Neutrophil (primary cell): ENCODE data around the gene MSH5.
"Not testable (repeated sequence)": the region's sequence is repeated elsewhere in the genome, so short reads cannot be mapped to it uniquely, and the experiment has no call there.

Experiments
- H3K27ac ChIP-seq: fragments of 200-600 bp; sonication (generic); 2 replicates; pipeline ENCODE4 v1.5.1; 2016; ENCODE audit warnings: mild to moderate bottlenecking, moderate library complexity
- H3K27me3 ChIP-seq: fragments of 200-600 bp; sonication (generic); 2 replicates; pipeline ENCODE4 v1.6.0; 2016; ENCODE audit warnings: mild to moderate bottlenecking
- H3K36me3 ChIP-seq: fragments of 200-600 bp; sonication (generic); 2 replicates; pipeline ENCODE4 v1.5.1; 2017
- H3K4me1 ChIP-seq, 2 experiments: fragments of 200-600 bp in 1 of 2; sonication (generic) in 1 of 2; 1 replicate in 1 of 2; 2 replicates in 1 of 2; pipeline versions ENCODE4 v1.5.1 to v1.6.1; 2013 to 2016; ENCODE audit warnings: low read depth in 1 of 2, low read length in 1 of 2, mild to moderate bottlenecking in 1 of 2, moderate library complexity in 1 of 2; ENCODE audit not compliant: control insufficient read depth in 1 of 2, insufficient read depth in 1 of 2
- H3K4me3 ChIP-seq, 2 experiments: fragments of 200-600 bp in 1 of 2; sonication (generic) in 1 of 2; 1 replicate in 1 of 2; 2 replicates in 1 of 2; pipeline ENCODE4 v1.5.1; 2013 to 2016; ENCODE audit warnings: low read depth in 1 of 2, low read length in 1 of 2, mild to moderate bottlenecking in 1 of 2, moderate library complexity in 1 of 2
- H3K9me3 ChIP-seq: fragments of 200-600 bp; sonication (generic); 2 replicates; pipeline ENCODE4 v1.5.1; 2016
- CTCF ChIP-seq: fragments of 200-600 bp; sonication (generic); IDR thresholded peaks from 2 replicates; pipeline ENCODE4 v1.5.1; 2016; ENCODE audit warnings: antibody characterized with exemption

Gene MSH5

GRCh38 chr6:31791324-31792089, 51.7 kb downstream of the MSH5 start:
- Histone ChIP-seq H3K36me3 (no peaks in the 10 kb centered on the region), H3K27ac (no peak overlapping the region), H3K27me3 (no peaks in the 10 kb centered on the region), H3K4me3 (no peak overlapping the region), H3K9me3 (no peaks in the 10 kb centered on the region), H3K4me1 (peaks cover 16 to 19% of the 10 kb centered on the region in 2 experiments)
- TF ChIP-seq CTCF: no peak

DNA sequence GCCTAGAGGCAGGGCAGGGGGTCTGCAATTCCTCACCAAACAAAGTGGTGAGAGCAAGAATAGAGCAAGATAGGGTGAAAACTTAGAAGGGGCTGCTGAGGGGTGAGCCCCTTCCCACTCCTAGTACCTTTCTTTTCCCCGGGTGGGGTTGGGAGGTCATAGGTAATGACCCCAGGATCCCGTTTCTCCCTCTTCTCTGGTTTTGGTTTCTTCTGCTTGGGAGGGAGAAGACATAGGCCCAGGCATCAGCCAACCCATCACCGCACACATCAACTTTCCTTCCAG, 52.2 kb downstream of the MSH5 start:
- no peak overlapping the region for H3K27ac ChIP-seq
- no peaks in the 10 kb centered on the region for H3K36me3 ChIP-seq
- H3K4me3 ChIP-seq: no peak overlapping the region
- H3K4me1 ChIP-seq: peaks cover 18 to 22% of the 10 kb centered on the region in 2 experiments
- no peak for TF ChIP-seq CTCF
- no peaks in the 10 kb centered on the region for H3K27me3 ChIP-seq
- no peaks in the 10 kb centered on the region for H3K9me3 ChIP-seq

DNA sequence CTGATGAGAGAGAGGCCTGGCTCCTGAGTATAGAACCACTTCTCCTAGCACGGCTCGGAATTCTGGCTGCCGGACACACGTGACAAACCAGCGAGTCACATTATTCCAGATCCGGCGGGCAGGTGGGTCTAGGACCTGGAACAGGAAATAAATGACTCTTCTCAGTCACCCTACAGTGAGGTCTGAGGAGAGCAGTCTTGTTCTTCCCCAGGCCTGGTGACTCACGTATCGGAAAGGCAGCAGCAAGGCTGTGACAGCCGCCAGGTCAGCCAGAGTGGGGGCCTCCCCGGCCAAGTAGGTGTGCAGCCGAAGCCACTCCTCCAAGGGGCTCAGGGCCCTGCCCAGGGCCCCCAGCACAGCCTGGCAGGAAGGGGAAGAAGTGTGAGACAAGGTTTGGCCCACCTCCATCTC, 53.0 kb downstream of the MSH5 start:
- H3K27me3 ChIP-seq: no peaks in the 10 kb centered on the region
- no peak overlapping the region for H3K27ac ChIP-seq
- no peak for TF ChIP-seq CTCF
- H3K9me3 ChIP-seq: no peaks in the 10 kb centered on the region
- H3K4me3 ChIP-seq: no peak overlapping the region
- H3K36me3 ChIP-seq: no peaks in the 10 kb centered on the region
- H3K4me1 ChIP-seq: peaks cover 26 to 29% of the 10 kb centered on the region in 2 experiments

DNA sequence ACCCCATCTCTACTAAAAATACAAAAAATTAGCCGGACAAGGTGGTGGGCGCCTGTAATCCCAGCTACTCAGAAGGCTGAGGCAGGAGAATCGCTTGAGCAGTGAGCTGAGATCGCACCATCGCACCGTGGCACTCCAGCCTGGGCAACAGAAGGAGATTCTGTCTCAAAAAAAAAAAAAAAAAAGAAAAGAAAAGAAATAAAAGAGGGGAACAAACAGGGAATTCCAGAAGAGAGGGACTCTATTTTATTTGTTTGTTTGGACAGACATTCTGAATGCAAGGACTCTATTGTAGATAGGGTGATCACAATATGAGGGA, 54.1 kb downstream of the MSH5 start:
- H3K27me3 ChIP-seq, H3K4me3 ChIP-seq, H3K9me3 ChIP-seq, H3K27ac ChIP-seq, H3K36me3 ChIP-seq: not testable (repeated sequence)
- H3K4me1 ChIP-seq: peaks cover 30 to 31% of the 10 kb centered on the region in 2 experiments

GRCh38 chr6:31794294-31794865, 54.6 kb downstream of the MSH5 start:
- H3K36me3 ChIP-seq: no peaks in the 10 kb centered on the region
- no peak overlapping the region for H3K27ac ChIP-seq
- H3K9me3 ChIP-seq: no peaks in the 10 kb centered on the region
- peak overlapping the region in 1 of 2 experiments; percentile 90 for H3K4me3 ChIP-seq
- H3K27me3 ChIP-seq: no peaks in the 10 kb centered on the region
- H3K4me1 ChIP-seq: peaks cover 30 to 31% of the 10 kb centered on the region in 2 experiments
- no peak for TF ChIP-seq CTCF

GRCh38 chr6:31794866-31795615, 55.2 kb downstream of the MSH5 start:
- Histone ChIP-seq H3K4me1 (peaks cover 30 to 31% of the 10 kb centered on the region in 2 experiments), H3K4me3 (peak overlapping the region; percentile 87 to 90), H3K27me3 (no peaks in the 10 kb centered on the region), H3K9me3 (no peaks in the 10 kb centered on the region), H3K27ac (peak overlapping the region; percentile 99), H3K36me3 (no peaks in the 10 kb centered on the region)
- TF ChIP-seq CTCF: no peak
